Coronary artery (tissue), 2 donors: Measurements from ENCODE around the gene ITGB3.
A peak's percentile ranks its signal among the peaks of the same experiment; 100 is the strongest.
"Not testable (repeated sequence)": the region's sequence is repeated elsewhere in the genome, so short reads cannot be mapped to it uniquely, and the experiment has no call there.

ENCODE experiments used
- DNase-seq: peaks from one replicate; pipeline ENCODE4 v3.0.0-alpha.2; 2017; ENCODE audit warnings: low spot score
- H3K27ac ChIP-seq, 2 donors: fragments of 200-600 bp; sonication (generic); one replicate each; pipeline ENCODE4 v1.5.1; 2016 to 2019
- H3K4me3 ChIP-seq: fragments of 200-600 bp; sonication (generic); 2 replicates; pipeline ENCODE4 v1.5.1; 2016; ENCODE audit warnings: mild to moderate bottlenecking, moderate library complexity
- TF ChIP-seq, protein P1 (sequence below): fragments of 200-600 bp; sonication (generic); IDR thresholded peaks from one replicate; pipeline ENCODE4 v1.5.1; 2019; ENCODE audit warnings: antibody characterized with exemption

The ITGB3 gene

DNA sequence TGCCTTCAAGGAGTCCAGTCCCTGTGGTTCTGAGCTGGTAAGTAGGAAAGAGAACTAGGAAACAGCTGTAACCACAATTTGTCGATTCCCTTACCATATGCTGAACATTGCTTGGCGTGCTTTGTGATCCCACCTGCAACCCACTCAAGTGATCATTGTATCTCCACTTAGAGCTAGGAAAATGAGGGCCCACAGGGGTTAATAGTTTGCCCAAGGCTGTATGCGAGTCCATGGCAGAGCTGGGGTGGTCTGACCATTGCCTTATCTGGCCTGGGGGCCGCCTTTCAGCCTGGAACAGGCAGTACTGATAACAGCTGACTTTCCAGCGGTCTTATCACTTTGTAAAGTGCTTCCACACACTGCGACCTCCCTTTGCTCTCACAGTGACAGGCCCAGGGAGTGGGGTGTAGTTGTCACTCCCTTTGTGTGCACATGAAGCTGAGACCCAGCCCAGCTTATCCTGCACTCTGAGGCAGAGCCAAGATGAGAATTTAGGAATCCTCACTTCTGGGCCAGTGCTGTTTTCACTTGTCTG lies 34.7 kb upstream of the ITGB3 start:
- TF ChIP-seq, protein P1, sequence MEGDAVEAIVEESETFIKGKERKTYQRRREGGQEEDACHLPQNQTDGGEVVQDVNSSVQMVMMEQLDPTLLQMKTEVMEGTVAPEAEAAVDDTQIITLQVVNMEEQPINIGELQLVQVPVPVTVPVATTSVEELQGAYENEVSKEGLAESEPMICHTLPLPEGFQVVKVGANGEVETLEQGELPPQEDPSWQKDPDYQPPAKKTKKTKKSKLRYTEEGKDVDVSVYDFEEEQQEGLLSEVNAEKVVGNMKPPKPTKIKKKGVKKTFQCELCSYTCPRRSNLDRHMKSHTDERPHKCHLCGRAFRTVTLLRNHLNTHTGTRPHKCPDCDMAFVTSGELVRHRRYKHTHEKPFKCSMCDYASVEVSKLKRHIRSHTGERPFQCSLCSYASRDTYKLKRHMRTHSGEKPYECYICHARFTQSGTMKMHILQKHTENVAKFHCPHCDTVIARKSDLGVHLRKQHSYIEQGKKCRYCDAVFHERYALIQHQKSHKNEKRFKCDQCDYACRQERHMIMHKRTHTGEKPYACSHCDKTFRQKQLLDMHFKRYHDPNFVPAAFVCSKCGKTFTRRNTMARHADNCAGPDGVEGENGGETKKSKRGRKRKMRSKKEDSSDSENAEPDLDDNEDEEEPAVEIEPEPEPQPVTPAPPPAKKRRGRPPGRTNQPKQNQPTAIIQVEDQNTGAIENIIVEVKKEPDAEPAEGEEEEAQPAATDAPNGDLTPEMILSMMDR, result no peak
- no peak for DNase-seq
- no peak overlapping the region for H3K4me3 ChIP-seq
- no peak overlapping the region for H3K27ac ChIP-seq

DNA sequence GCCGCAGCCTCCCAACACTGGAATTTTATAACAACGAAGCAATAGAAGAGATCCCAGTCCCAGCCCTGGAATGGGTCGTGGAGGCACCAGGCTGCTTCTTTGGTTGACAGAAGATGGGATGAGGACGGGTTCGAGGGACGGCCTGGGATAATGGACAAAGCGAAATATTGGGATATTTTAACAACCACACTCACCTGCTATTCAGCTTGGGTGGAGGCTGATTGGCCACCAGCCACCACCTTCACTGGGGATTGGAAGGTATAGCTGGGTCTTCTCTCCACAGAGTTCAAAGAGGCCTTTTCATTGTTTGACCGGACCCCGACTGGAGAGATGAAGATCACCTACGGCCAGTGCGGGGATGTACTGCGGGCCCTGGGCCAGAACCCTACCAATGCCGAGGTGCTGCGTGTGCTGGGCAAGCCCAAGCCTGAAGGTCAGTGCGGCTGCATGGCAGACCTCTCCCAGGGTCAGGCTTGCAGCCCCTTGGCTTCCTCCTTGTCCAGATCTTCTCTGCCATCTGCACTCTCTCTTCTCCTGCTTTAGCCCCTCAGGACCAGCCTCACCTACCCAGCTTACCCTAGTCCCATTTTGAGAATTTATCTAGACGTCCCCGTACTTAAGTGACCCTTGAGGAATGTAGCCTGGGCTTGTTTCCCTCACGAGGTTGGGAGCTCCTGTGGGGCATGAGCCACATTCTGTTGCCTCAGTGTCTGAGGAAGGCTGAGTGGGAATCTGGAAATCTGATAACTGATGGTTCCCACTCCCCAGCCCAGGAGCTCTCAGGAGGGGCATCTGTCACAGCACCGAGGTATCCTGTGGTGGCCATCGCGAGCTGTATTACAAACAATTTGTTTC lies 33.8 kb upstream of the ITGB3 start:
- TF ChIP-seq, protein P1, result no peak
- Histone ChIP-seq H3K4me3 (no peak overlapping the region), H3K27ac (no peak overlapping the region)
- DNase-seq, result no peak

DNA sequence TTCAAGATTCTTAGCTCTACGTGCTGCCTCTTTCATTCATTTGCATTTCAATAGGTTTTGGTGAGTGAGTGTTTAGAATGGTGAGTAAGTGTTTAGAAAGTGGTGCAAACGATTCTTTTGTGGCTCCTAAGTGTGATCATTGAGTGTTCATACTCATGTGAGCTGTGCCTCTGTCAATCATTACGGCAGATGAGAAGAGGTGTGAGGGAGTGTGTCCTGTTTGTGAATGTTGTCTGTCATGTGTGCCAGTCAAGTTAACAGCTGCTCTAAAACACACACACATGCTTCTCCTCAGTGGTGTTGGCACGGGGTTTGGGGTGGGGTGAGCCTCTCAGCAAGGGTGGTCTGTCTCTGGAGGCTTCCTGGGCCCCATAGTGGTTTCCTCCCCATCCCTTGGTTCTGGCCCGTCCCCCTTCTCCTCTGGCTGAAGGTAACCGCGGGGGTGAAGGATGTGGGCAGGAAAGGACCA lies 33.1 kb upstream of the ITGB3 start:
- TF ChIP-seq, protein P1, result no peak

DNA sequence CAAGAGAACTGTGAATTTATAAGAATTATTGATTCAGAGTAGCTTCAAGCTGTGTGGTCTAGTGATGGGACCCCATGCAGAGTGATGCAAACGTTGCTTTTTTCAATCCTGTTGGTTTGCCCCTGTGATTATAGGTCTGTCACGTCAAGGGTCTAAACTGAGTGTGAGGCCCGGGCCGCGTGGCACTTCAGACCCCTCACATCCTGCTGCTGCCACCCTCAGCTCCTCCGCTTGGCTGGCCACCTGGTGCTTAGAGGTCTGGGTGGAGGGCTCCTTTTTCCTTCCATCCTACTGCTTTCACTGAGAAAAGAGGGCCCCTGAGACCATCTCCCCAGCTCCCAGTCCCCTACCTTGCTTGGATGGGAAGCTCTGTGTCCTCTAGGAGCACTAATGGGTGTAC lies 32.5 kb upstream of the ITGB3 start:
- TF ChIP-seq, protein P1, result no peak
- no peak overlapping the region for H3K27ac ChIP-seq
- no peak for DNase-seq
- no peak overlapping the region for H3K4me3 ChIP-seq

More for the DNA sequence above, 33.1 kb upstream of the ITGB3 start:
- no peak overlapping the region for H3K4me3 ChIP-seq
- no peak for DNase-seq
- no peak overlapping the region for H3K27ac ChIP-seq

DNA sequence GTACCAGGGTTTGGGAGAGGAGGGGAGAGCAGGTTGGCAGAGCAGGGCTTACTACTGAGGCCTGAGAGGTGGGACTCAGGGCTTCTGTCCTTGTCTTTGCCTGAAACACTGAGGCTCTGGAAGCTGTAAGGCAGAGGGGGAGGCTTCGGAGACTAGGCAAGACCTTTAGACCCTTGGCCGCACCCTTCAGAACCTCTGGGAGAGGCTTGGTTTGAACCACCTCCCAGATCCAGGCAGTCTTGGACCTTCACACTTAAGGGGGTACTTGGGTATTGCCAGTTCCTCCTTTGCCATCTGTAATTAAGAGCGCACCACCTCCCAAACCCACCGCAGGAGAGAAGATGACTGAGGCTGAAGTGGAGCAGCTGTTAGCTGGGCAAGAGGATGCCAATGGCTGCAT lies 31.6 kb upstream of the ITGB3 start:
- Histone ChIP-seq H3K4me3 (no peak overlapping the region), H3K27ac (no peak overlapping the region)
- DNase-seq, result no peak
- TF ChIP-seq, protein P1, result no peak

DNA sequence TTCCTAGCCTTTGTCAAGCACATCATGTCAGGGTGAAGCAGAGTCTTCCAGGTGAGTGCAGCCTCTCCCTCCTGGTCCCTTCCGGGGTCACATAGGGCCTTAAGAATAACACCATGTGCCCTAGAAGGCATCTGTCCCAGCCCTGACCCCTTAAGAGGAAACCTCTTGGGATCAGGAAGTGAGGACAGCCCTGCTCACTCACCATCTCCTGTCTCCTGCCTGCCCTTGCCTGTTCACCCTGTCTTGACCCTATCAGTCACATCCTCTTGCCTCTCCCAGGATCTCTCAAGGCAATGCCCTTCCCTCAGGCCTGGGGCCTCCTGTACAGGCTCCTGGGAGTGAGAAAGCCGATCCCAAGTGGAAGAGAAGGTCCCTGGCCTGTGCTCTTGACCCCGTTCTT lies 30.6 kb upstream of the ITGB3 start:
- Histone ChIP-seq H3K27ac (peak overlapping the region; percentile 89 to 90), H3K4me3 (no peak overlapping the region)
- TF ChIP-seq, protein P1, result no peak
- no peak for DNase-seq

DNA sequence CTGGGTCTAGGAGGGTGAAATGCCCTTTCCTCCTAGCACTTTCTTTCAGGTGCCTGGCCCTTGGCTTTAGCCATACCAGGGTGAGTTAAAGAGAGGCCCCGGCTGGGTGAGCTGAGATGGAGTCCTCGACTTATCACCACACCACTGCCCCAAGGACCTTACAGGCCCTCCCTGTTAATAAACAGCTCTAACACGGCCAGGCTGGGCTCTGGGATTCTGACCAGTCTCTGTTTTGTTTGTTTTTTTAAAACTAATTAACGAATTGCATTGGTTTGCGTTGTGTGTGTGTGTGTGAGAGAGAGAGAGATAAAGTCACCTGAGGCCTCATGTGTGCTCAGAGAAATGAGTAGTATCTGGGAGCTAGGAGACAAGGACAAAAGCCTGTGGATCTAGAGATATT lies 30.2 kb upstream of the ITGB3 start:
- TF ChIP-seq, protein P1, result no peak
- DNase-seq, result no peak
- H3K4me3 ChIP-seq, result no peak overlapping the region
- peak overlapping the region; percentile 89 to 90 for H3K27ac ChIP-seq

DNA sequence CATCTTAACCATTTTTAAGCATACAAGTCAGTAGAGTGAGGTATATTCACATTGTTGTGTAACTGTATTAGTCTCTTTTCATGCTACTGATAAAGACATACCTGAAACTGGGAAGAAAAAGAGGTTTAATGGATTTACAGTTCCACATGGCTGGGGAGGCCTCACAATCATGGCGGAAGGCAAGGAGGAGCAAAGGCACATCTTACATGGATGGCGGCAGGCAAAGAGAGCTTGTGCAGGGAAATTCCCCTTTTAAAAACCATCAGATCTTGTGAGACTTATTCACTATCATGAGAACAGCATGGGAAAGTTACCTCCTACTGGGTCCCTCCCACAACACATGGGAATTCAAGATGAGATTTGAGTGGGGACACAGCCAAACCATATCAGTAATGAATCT lies 29.6 kb upstream of the ITGB3 start:
- not testable (repeated sequence) for H3K4me3 ChIP-seq, DNase-seq
- peak overlapping the region; percentile 89 to 90 for H3K27ac ChIP-seq
